HG02943 (cell line): ENCODE results near the gene NDUFAF5.
"Not testable (repeated sequence)": the region's sequence is repeated elsewhere in the genome, so short reads cannot be mapped to it uniquely, and the experiment has no call there.

ENCODE experiments used
- ATAC-seq: cut with Tn5 transposase; IDR thresholded peaks from one replicate; pipeline ENCODE4 v1.9.1; 2021; ENCODE audit warnings: mild to moderate bottlenecking, low read depth, moderate library complexity; ENCODE audit not compliant: unreplicated experiment

The NDUFAF5 gene, protein sequence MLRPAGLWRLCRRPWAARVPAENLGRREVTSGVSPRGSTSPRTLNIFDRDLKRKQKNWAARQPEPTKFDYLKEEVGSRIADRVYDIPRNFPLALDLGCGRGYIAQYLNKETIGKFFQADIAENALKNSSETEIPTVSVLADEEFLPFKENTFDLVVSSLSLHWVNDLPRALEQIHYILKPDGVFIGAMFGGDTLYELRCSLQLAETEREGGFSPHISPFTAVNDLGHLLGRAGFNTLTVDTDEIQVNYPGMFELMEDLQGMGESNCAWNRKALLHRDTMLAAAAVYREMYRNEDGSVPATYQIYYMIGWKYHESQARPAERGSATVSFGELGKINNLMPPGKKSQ

GRCh38 chr20:13784893-13785715 lies at the start of gene NDUFAF5, which contains the start of gene ESF1:
TSS of gene NDUFAF5 (plus strand) at chr20:13785028. CDS start at chr20:13785069, 41 bp downstream.
TSS of gene ESF1 (minus strand) at chr20:13784919. CDS start at chr20:13783140, 1,779 bp downstream.
- peak; percentile 95 for ATAC-seq

DNA sequence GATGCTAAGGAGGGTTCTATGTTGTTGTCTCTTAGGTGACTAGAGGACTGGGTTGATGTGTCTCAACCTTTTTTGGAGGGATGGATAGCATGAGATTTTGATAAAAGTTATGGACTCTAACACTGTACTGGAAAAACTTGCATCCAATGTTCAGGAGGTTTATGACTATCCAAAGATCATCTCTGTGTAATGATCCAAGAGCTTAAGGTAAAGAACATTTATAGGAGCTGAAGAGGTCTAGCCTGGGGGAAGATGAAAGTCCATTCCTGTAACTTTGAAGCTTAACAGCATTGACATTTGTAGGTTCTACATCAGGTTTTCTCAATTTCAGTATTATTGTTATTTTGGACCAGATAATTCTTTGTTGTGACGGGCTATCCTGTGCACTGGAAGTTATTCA lies 49.0 kb upstream of the NDUFAF5 start:
- ATAC-seq: no peak

- no peak for ATAC-seq
Observed at GRCh38 chr20:13736436-13737191, 48.2 kb upstream of the NDUFAF5 start.

GRCh38 chr20:13738187-13738586 lies 46.6 kb upstream of the NDUFAF5 start:
- not testable (repeated sequence) for ATAC-seq

- no peak for ATAC-seq
Observed at GRCh38 chr20:13739731-13740649, 44.8 kb upstream of the NDUFAF5 start.

DNA sequence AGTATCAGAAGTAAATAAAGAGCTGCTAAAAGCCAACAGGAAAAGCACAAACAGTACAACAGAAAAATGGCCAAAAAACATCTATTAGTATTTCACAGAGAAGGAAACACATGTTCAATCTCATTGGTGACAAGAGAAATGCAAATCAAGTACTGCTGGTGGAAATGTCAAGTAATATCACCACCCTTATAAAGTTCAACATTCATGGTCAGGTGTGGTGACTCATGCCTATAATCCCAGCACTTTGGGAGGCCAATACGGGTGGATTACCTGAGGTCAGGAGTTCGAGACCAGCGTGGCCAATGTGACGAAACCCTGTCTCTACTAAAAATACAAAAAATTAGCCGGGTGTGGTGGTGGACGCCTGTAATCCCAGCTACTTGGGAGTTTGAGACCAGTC lies 42.9 kb upstream of the NDUFAF5 start:
- ATAC-seq: no peak

DNA sequence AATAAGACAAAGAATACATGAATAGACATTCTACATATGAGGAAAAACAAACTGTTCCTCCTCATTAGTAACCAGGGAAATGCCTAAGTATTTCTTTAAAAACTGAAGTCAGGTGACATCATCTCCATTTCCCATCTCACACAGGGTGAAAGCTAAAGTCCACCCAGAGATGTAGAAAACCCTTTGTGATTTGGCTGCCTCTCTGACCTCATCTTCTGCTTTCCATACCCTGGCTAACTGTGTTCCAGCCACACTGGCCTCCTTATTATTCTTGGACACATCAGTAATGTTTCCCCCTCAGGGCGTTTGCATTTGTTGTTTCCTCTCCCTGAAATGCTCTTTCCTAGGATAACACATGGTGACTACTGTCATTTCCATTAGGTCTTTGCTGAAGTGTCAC lies 40.5 kb upstream of the NDUFAF5 start:
- ATAC-seq: no peak

DNA sequence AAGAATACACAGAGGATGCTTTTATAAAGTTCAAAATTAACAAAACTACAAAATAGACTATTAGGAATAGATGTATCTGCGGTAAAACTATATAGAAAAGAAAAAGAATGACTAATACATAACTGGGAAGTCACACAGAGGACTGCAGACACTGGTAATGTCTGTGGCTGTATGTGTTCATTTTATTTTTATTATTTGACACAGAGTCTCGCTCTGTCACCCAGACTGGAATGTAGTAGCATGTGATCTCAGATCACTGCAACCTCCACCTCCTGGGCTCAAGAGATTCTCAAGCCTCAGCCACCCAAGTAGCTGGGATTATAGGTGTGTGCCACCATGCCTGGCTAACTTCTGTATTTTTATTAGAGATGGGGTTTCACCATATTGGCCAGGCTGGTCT lies 39.0 kb upstream of the NDUFAF5 start:
- ATAC-seq: no peak

DNA sequence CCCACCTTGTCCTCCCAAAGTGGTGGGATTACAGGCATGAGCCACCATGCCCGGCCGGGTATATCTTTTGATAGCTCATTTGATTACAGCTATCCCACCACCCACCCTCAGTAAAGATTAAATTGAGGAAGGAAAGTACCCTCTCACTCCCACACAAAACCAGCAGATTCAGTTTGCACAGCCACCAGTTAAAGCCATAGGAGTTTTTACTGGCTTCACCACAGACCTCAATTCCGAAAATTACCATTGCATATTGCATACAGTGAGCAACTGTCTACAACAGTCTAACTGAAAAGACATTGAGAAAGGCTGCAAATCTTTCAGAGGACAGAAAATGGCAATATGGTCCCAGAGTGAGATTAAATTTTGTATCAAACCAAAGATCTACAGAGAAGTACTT lies 35.0 kb upstream of the NDUFAF5 start:
- no peak for ATAC-seq

- ATAC-seq: no peak
Observed at GRCh38 chr20:13753436-13754036, 31.3 kb upstream of the NDUFAF5 start.

- ATAC-seq: no peak
Observed at GRCh38 chr20:13755809-13756208, 29.0 kb upstream of the NDUFAF5 start.

- no peak for ATAC-seq
Observed at GRCh38 chr20:13756551-13756950, 28.3 kb upstream of the NDUFAF5 start.

GRCh38 chr20:13758884-13759283 lies 25.9 kb upstream of the NDUFAF5 start:
- no peak for ATAC-seq

DNA sequence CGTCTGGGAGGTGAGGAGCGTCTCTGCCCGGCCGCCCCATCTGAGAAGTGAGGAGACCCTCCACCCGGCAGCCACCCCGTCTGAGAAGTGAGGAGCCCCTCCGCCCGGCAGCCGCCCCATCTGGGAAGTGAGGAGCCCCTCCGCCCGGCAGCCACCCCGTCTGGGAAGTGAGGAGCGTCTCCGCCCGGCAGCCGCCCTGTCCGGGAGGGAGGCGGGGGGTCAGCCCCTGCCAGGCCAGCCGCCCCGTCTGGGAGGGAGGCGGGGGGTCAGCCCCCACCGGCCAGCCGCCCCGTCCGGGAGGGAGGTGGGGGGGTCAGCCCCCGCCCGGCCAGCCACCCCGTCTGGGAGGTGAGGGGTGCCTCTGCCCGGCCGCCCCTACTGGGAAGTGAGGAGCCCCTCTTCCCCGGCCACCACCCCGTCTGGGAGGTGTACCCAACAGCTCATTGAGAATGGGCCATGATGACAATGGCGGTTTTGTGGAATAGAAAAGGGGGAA lies 24.3 kb upstream of the NDUFAF5 start:
- ATAC-seq: not testable (repeated sequence)

GRCh38 chr20:13765299-13765698 lies 19.5 kb upstream of the NDUFAF5 start:
- no peak for ATAC-seq

- ATAC-seq: no peak
Observed at GRCh38 chr20:13765868-13766416, 18.9 kb upstream of the NDUFAF5 start.

- no peak for ATAC-seq
Observed at GRCh38 chr20:13770141-13770540, 14.7 kb upstream of the NDUFAF5 start.

DNA sequence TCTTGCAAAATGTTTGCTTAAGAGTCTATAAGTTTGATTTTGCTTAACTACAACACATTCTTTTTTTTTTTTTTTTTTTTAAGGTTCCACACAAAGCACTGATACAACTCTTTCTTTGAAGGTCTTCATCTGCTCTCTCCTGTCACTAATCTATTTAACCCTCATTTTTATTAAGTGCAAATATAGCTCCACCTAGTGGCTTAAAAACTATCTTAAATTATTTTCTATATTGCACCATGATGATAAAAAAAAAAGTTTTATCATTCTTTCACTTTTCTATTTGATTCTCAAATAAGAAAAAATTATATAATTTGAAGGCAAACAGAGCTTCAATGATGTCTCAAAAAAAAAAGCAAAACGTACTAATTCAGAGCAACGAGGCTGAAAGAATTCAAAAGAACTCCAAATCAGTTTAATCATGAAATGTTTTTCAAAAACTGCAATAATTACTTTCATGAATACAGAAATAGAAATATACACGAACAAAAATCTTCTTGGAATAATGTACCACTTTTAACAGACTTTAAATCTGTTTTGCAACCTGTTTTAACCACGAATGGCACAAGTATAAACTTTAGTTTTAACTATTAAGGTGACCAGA lies 12.9 kb upstream of the NDUFAF5 start:
- no peak for ATAC-seq

DNA sequence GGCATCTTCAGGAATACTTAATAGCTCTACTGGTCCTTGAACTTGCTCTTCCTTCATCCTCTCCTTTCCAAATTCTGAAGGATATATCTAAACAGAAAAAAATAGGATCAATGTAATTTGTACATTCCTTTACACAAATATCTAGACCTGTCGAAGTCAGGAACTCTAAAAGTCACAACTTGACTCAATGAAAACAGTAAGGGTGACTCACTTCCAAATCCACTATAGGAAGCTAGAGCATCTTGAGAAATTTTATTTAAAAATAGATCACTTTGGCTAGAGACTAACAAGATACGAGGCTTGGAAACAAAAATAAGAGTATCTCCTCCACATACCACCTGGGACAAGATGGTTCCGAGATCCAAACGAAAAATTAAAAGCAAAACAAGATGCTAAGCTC lies 12.3 kb upstream of the NDUFAF5 start:
- no peak for ATAC-seq
